A673 (cell line): ENCODE results near the gene SPACA6. TPM values are rescaled to one million over a fixed set of nuclear protein-coding genes. Genes with fewer than 3 reads are reported as not detected.
A peak's percentile ranks its signal among the peaks of the same experiment; 100 is the strongest.

ENCODE experiments used
- BruUV-seq: library from RNA; stranded (reverse); fragments of 400-500 nt; replicated peaks from 2 replicates; lab custom pipeline; 2021; lab: Mats Ljungman, UMichigan
- CTCF ChIA-PET: fragments of 300-600 bp; sonication (Branson Sonifier 250); formaldehyde crosslinking; loops from one replicate; lab custom pipeline; 2022; ENCODE audit warnings: antibody characterized with exemption; lab: Charles Lee
- POLR2A ChIA-PET: fragments of 300-600 bp; sonication (Branson Sonifier 250); formaldehyde crosslinking; loops from one replicate; lab custom pipeline; 2022; ENCODE audit warnings: antibody characterized with exemption; ENCODE audit not compliant: low non-redundant PET; lab: Charles Lee
- DNase-seq: peaks from one replicate; pipeline ENCODE4 v3.0.0-alpha.2; 2015; ENCODE audit warnings: low spot score
- H3K27ac ChIP-seq: fragments of 200-600 bp; sonication (generic); 2 replicates; pipeline ENCODE4 v1.5.1; 2016; ENCODE audit warnings: mixed run types, low read depth, mild to moderate bottlenecking, mixed read lengths, antibody characterized with exemption, low read length; ENCODE audit not compliant: poor library complexity, severe bottlenecking
- H3K27me3 ChIP-seq: fragments of 200-600 bp; sonication (generic); replicated peaks from 2 replicates; pipeline ENCODE4 v1.6.1; 2017; ENCODE audit warnings: mixed run types, low read depth, mild to moderate bottlenecking, mixed read lengths, antibody characterized with exemption, low read length; ENCODE audit not compliant: insufficient read depth, poor library complexity
- H3K36me3 ChIP-seq: fragments of 200-600 bp; sonication (generic); 2 replicates; pipeline ENCODE4 v1.6.1; 2016; ENCODE audit warnings: mixed run types, mild to moderate bottlenecking, mixed read lengths, antibody characterized with exemption, low read length; ENCODE audit not compliant: insufficient read depth, poor library complexity, severe bottlenecking
- H3K4me1 ChIP-seq: fragments of 200-600 bp; sonication (generic); 2 replicates; pipeline ENCODE4 v1.6.1; 2017; ENCODE audit warnings: mixed run types, mild to moderate bottlenecking, mixed read lengths, antibody characterized with exemption, low read length; ENCODE audit not compliant: insufficient read depth, poor library complexity, severe bottlenecking
- H3K4me3 ChIP-seq: fragments of 200-600 bp; sonication (generic); 2 replicates; pipeline ENCODE4 v1.5.1; 2016; ENCODE audit warnings: low read depth, mixed run types, mild to moderate bottlenecking, mixed read lengths, low read length; ENCODE audit not compliant: poor library complexity, severe bottlenecking
- H3K9me3 ChIP-seq: fragments of 200-600 bp; sonication (generic); 2 replicates; pipeline ENCODE4 v1.6.1; 2016; ENCODE audit warnings: mixed run types, low read depth, mild to moderate bottlenecking, mixed read lengths, antibody characterized with exemption, low read length; ENCODE audit not compliant: poor library complexity, severe bottlenecking
- CTCF ChIP-seq: fragments of 300-800, 200-600 bp; sonication (generic); conservative IDR thresholded peaks from 2 replicates; pipeline ENCODE4 v1.5.1; 2017; ENCODE audit warnings: low read depth, mild to moderate bottlenecking, antibody characterized with exemption, low read length, moderate library complexity, mixed read lengths
- EZH2 ChIP-seq: fragments of 200-600 bp; sonication (generic); IDR thresholded peaks from 2 replicates; pipeline ENCODE4 v1.6.1; 2017; ENCODE audit warnings: borderline replicate concordance, low read depth, mild to moderate bottlenecking, mixed read lengths, antibody characterized with exemption, low read length; ENCODE audit not compliant: poor library complexity, severe bottlenecking
- intact Hi-C: fragments of 100-400 bp; cut with micrococcal nuclease; formaldehyde crosslinking; loops from one replicate; pipeline ENCODE4 v1.10.0; 2022; ENCODE audit not compliant: unreplicated experiment
- total RNA-seq: library from RNA; stranded (reverse); gene quantifications from 2 replicates; pipeline ENCODE4 v1.2.3, GENCODE V29; 2021

SPACA6 gene
- total RNA-seq, 1 experiment from 2014 or later = 28.6 TPM

GRCh38 chr19:51692468-51692867 lies 662 bp upstream of the SPACA6 start:
- intact Hi-C loops = no loop called here
- no peak for DNase-seq
- BruUV-seq = no TSS peak
- Histone ChIP-seq H3K27me3 (no peaks in the 10 kb centered on the region), H3K4me1 (peaks cover 20% of the 10 kb centered on the region), H3K9me3 (no peaks in the 10 kb centered on the region), H3K27ac (peak overlapping the region; percentile 67), H3K4me3 (peak overlapping the region; percentile 86), H3K36me3 (peaks cover 29% of the 10 kb centered on the region)
- CTCF ChIA-PET = interaction anchor here (0.5 kb wide), 1 partner anchor 34 kb away, joined by 6 read pairs; no protein-coding TSS in a partner anchor
- POLR2A ChIA-PET = no interaction called here
- TF ChIP-seq EZH2 (no peak), CTCF (no peak)

GRCh38 chr19:51693819-51694218 lies 689 bp downstream of the SPACA6 start:
- ChIA-PET POLR2A (no interaction called here), CTCF (no interaction called here)
- H3K4me1 ChIP-seq = peaks cover 10% of the 10 kb centered on the region
- H3K27ac ChIP-seq = no peak overlapping the region
- no peaks in the 10 kb centered on the region for H3K27me3 ChIP-seq
- DNase-seq = no peak
- BruUV-seq = no TSS peak
- no peaks in the 10 kb centered on the region for H3K9me3 ChIP-seq
- intact Hi-C loops = no loop called here
- peaks cover 42% of the 10 kb centered on the region for H3K36me3 ChIP-seq
- no peak overlapping the region for H3K4me3 ChIP-seq
- TF ChIP-seq CTCF (no peak), EZH2 (no peak)

GRCh38 chr19:51694318-51695085 lies 1.4 kb downstream of the SPACA6 start:
- CTCF ChIA-PET = no interaction called here
- POLR2A ChIA-PET = no interaction called here
- H3K4me1 ChIP-seq = peaks cover 10% of the 10 kb centered on the region
- DNase-seq = no peak
- H3K9me3 ChIP-seq = no peaks in the 10 kb centered on the region
- H3K27ac ChIP-seq = no peak overlapping the region
- peaks cover 47% of the 10 kb centered on the region for H3K36me3 ChIP-seq
- intact Hi-C loops = no loop called here
- no peak overlapping the region for H3K4me3 ChIP-seq
- TF ChIP-seq CTCF (no peak), EZH2 (no peak)
- H3K27me3 ChIP-seq = no peaks in the 10 kb centered on the region
- no TSS peak for BruUV-seq
